Liver (tissue), 9 donors: ENCODE measurements around the gene TTC23L. TPM values are rescaled to one million over a fixed set of nuclear protein-coding genes. Genes with fewer than 3 reads are reported as not detected.

Source experiments
- DNase-seq: peaks from one replicate; pipeline ENCODE4 v3.0.0-alpha.2; 2017; ENCODE audit warnings: low spot score
- H3K27ac ChIP-seq, 2 donors: one replicate each; pipeline ENCODE4 v1.7.0; 2013; ENCODE audit warnings: inconsistent platforms in 2 of 2, low read length in 2 of 2, control low read depth in 1 of 2, low read depth in 1 of 2, mild to moderate bottlenecking in 1 of 2
- H3K27me3 ChIP-seq, 4 donors: one replicate each; pipeline versions ENCODE4 v1.6.1 to v1.7.0; 2013; ENCODE audit warnings: low read length in 3 of 4, inconsistent platforms in 1 of 4, mild to moderate bottlenecking in 1 of 4, moderate library complexity in 1 of 4; ENCODE audit not compliant: control insufficient read depth in 4 of 4, insufficient read depth in 4 of 4
- H3K36me3 ChIP-seq, 4 donors: one replicate each; pipeline versions ENCODE4 v1.6.1 to v1.7.0; 2013; ENCODE audit warnings: low read length in 3 of 4, mild to moderate bottlenecking in 3 of 4, low read depth in 1 of 4, moderate library complexity in 1 of 4; ENCODE audit not compliant: control insufficient read depth in 4 of 4, insufficient read depth in 3 of 4
- H3K4me1 ChIP-seq, 4 donors: one replicate each; pipeline versions ENCODE4 v1.6.1 to v1.7.0; 2013; ENCODE audit warnings: low read length in 3 of 4, mild to moderate bottlenecking in 3 of 4, moderate library complexity in 1 of 4; ENCODE audit not compliant: control insufficient read depth in 4 of 4, insufficient read depth in 4 of 4
- H3K4me3 ChIP-seq, 3 donors: one replicate each; pipeline versions ENCODE4 v1.6.1 to v1.7.0; 2013; ENCODE audit warnings: low read length in 3 of 3, control low read depth in 1 of 3, low read depth in 1 of 3, mild to moderate bottlenecking in 1 of 3
- H3K9ac ChIP-seq, 2 donors: one replicate each; pipeline ENCODE4 v1.7.0; 2013; ENCODE audit warnings: low read length in 2 of 2, mild to moderate bottlenecking in 2 of 2, moderate library complexity in 2 of 2, control low read depth in 1 of 2, low read depth in 1 of 2
- H3K9me3 ChIP-seq, 4 donors: one replicate each; pipeline versions ENCODE4 v1.6.1 to v1.7.0; 2013; ENCODE audit warnings: low read length in 3 of 4; ENCODE audit not compliant: control insufficient read depth in 4 of 4
- CTCF ChIP-seq: fragments of 150-350 bp; IDR thresholded peaks from 2 replicates; pipeline ENCODE4 v1.5.1; 2017; ENCODE audit warnings: improper control_type of control experiment, low read depth, low read length; ENCODE audit not compliant: missing input control
- EGR1 ChIP-seq, 2 donors: IDR thresholded peaks; 2 replicates each; pipeline ENCODE4 v1.6.1; 2016 to 2018; ENCODE audit warnings: antibody characterized with exemption in 2 of 2, low read depth in 2 of 2
- FOXA1 ChIP-seq: IDR thresholded peaks from 2 replicates; pipeline ENCODE4 v1.6.1; 2016; ENCODE audit warnings: antibody characterized with exemption
- FOXA2 ChIP-seq: IDR thresholded peaks from 2 replicates; pipeline ENCODE4 v1.6.1; 2016; ENCODE audit warnings: antibody characterized with exemption
- HNF4A ChIP-seq, 2 donors: conservative IDR thresholded peaks; 2 replicates each; pipeline ENCODE4 v1.6.1; 2016; ENCODE audit warnings: antibody characterized with exemption in 2 of 2, mild to moderate bottlenecking in 2 of 2
- MAX ChIP-seq: IDR thresholded peaks from 2 replicates; pipeline ENCODE4 v1.6.1; 2016; ENCODE audit warnings: antibody characterized with exemption
- RAD21 ChIP-seq, 2 donors: IDR thresholded peaks; 2 replicates each; pipeline ENCODE4 v1.6.1; 2016; ENCODE audit warnings: antibody characterized with exemption in 2 of 2, mild to moderate bottlenecking in 2 of 2
- REST ChIP-seq: IDR thresholded peaks from 2 replicates; pipeline ENCODE4 v1.6.1; 2016; ENCODE audit warnings: antibody characterized with exemption, mild to moderate bottlenecking
- RXRA ChIP-seq, 2 donors: IDR thresholded peaks; 2 replicates each; pipeline ENCODE4 v1.6.1; 2017 to 2018; ENCODE audit warnings: antibody characterized with exemption in 2 of 2, mild to moderate bottlenecking in 1 of 2
- SP1 ChIP-seq: IDR thresholded peaks from 2 replicates; pipeline ENCODE4 v1.6.1; 2018; ENCODE audit warnings: antibody characterized with exemption, mild to moderate bottlenecking
- YY1 ChIP-seq: IDR thresholded peaks from 2 replicates; pipeline ENCODE4 v1.6.1; 2016; ENCODE audit warnings: antibody characterized with exemption, mild to moderate bottlenecking
- WGBS: extraction: QIAGEN DNeasy Blood & Tissue Kit; methylation state at CpG from one replicate; pipeline ENCODE4 v1.1.7; 2013; 5-methylcytosine and 5-hydroxymethylcytosine counted together
- polyA plus RNA-seq, 2 donors: library from polyadenylated mRNA; stranded (reverse) in 1 of 2; unstranded in 1 of 2; fragments of 200-250 nt in 1 of 2; fragments of >200 nt in 1 of 2; fragmentation: Nextera tagmentation in 1 of 2; extraction: Ambion mirVana in 1 of 2; gene quantifications; one replicate each; pipeline versions ENCODE4 v1.2.1 to v1.2.3, GENCODE V29; 2013 to 2015
- total RNA-seq, 2 donors: library from RNA; depleted of rRNA; stranded (reverse); fragments of >200 nt; gene quantifications; one replicate each; pipeline ENCODE4 v1.2.3, GENCODE V29; 2014
- donor health status: healthy.
- donor health status: healthy.
- donor health status: healthy.
- donor health status: healthy.
- donor health status: healthy.

Gene TTC23L
- total and polyA plus RNA-seq, 4 donors = 0.03 to 0.19 (median 0.08) TPM; not detected in 1

GRCh38 chr5:34895641-34896419, 56.9 kb downstream of the TTC23L start:
- Histone ChIP-seq H3K27me3 (no peaks in the 10 kb centered on the region), H3K9me3 (no peaks in the 10 kb centered on the region), H3K9ac (no peak overlapping the region), H3K36me3 (no peaks in the 10 kb centered on the region), H3K4me1 (no peaks in the 10 kb centered on the region), H3K4me3 (no peak overlapping the region), H3K27ac (no peak overlapping the region)
- no peak for DNase-seq
- 89% methylated on average over 2 of the region's 2 CpGs for WGBS
- TF ChIP-seq RXRA (IDR thresholded peaks at IDR 0.05) (no peak), SP1 (no peak), FOXA1 (no peak), HNF4A (conservative IDR thresholded peaks at IDR 0.05) (no peak), MAX (no peak), YY1 (no peak), RAD21 (IDR thresholded peaks at IDR 0.05) (no peak)

GRCh38 chr5:34897646-34898045, 58.7 kb downstream of the TTC23L start:
- Histone ChIP-seq H3K36me3 (no peaks in the 10 kb centered on the region), H3K4me3 (no peak overlapping the region), H3K9ac (no peak overlapping the region), H3K4me1 (no peaks in the 10 kb centered on the region), H3K27ac (no peak overlapping the region), H3K27me3 (no peaks in the 10 kb centered on the region), H3K9me3 (no peaks in the 10 kb centered on the region)
- TF ChIP-seq REST (no peak), EGR1 (IDR thresholded peaks at IDR 0.05; ENCODE audit: low read depth in 2 of 2) (no peak), MAX (no peak)
- no peak for DNase-seq

- no peak overlapping the region for H3K9ac ChIP-seq
- H3K27ac ChIP-seq = no peak overlapping the region
- no peaks in the 10 kb centered on the region for H3K9me3 ChIP-seq
- H3K4me1 ChIP-seq = no peaks in the 10 kb centered on the region
- no peaks in the 10 kb centered on the region for H3K27me3 ChIP-seq
- H3K36me3 ChIP-seq = no peaks in the 10 kb centered on the region
- H3K4me3 ChIP-seq = no peak overlapping the region
- DNase-seq = peak; percentile 66
- TF ChIP-seq MAX = no peak
- TF ChIP-seq FOXA2 = no peak
- TF ChIP-seq HNF4A (conservative IDR thresholded peaks at IDR 0.05) = no peak
- TF ChIP-seq YY1 = no peak
- peak; percentile 81 for TF ChIP-seq CTCF
- TF ChIP-seq RAD21 (IDR thresholded peaks at IDR 0.05) = peak; percentile 91 to 95
- WGBS = 0% methylated on average over 3 of the region's 3 CpGs
Observed at GRCh38 chr5:34898258-34898895, 59.4 kb downstream of the TTC23L start.
